NCI-H748 treated with DMSO at 0.1 percent for 48 hours (cell line): ENCODE data around the gene STX19.
"Not testable (repeated sequence)": the region's sequence is repeated elsewhere in the genome, so short reads cannot be mapped to it uniquely, and the experiment has no call there.

ENCODE experiments used
- DNase-seq: peaks from one replicate; lab custom pipeline; 2025; lab: John Stamatoyannopoulos, UW

The STX19 gene

DNA sequence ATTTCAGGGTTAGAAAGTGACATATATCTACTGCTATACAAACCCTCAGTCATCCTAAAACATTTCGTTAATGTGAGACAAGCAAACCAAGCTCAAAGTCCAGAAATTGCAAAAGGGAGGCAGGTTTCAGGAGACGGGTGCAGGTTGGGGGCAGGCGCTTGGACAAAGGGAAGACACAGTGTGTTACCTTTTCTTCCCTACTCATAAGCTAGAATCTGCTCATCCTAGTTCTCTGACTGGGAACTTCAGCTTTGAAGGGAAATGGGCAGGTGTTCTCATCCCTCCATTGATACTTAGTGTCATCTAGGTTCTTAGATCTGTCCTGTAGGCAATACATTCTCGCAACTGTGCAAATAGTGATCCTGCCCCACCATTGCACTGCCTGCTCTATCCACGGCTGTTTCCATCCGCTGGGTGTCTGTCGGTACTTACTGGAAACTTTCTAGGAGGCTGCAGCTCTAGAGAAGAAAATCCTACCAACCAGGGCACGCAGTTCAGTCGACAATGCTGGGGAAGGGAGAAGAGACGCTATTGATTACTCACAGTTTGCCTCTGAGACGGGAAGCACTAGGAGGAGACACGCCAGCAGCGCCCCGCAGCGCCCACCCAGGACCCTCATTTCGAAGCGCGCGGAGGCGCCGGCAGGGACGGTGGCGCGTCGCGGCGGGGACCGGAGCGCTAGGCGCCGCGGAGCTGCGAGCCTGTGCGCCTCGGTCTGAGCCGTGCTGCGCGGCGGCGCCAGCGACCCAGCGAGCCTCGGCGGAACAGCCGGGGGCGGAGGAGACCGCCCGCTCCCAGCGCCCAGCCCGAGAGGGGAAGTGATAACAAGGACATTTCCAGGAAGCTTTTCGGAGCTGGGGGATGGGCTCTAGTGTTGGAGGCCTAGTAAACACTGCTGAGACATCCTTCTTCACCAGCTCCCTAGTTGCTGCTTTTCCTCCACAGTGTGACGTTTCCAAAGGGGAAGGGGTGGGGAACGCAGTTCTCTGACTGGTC lies 55.0 kb downstream of the STX19 start, which contains the start of gene PROS1:
Gene PROS1 (minus strand): TSS at position 766 of the 996 bp plus-strand sequence. CDS start 147 bp downstream, at position 619.
- DNase-seq, result peak; percentile 35

DNA sequence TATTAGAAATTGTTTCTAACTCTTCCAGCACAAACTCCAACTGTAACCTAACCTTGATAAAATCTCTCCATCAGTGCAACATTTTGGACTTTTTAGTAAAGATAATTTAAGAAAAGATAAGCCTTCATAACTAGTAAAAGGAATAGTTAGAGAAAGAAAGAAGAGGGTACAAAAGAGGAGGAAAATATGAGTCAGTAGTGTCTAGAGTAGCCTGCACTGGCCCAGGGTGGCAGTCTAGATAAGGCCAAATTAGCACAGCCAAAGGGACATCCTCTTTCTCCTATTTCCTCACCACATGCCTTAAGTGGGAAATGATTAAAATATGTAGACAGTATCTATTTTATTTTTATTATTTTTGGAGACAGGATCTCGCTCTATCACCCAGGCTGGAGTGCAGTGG lies 58.4 kb downstream of the STX19 start:
- no peak for DNase-seq

GRCh38 chr3:93969443-93969842 lies 59.0 kb downstream of the STX19 start:
- no peak for DNase-seq

GRCh38 chr3:93965106-93965505 lies 63.3 kb downstream of the STX19 start:
- DNase-seq, result not testable (repeated sequence)
